ENCODE data around the gene SEC61B. TPM values are rescaled to one million over a fixed set of nuclear protein-coding genes. Genes with fewer than 3 reads are reported as not detected.
"Not testable (repeated sequence)": the region's sequence is repeated elsewhere in the genome, so short reads cannot be mapped to it uniquely, and the experiment has no call there.

The SEC61B gene
- total RNA-seq, 2 experiments from 2014 or later, result 186 to 199 TPM

DNA sequence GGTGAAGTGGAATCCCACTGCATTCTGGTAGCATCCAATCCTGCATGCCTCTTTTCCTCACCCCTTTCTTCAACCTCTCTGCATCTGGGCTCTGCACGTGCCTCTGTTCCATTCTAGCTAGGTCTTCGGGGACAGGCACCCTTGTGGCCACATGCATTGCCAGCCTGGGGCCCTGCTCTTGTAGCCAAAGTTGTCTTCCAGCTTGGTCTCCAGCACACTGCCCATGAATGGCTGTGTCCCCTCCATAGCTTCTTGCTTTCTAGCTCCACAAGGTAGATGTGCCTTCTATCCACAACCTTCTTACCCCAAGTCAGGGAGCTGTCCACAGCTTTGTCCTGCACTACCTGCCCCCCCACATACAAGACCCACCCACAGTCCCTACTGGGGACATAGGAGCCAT lies 32.9 kb upstream of the SEC61B start:
- ChIA-PET POLR2A (no interaction called here), CTCF (no interaction called here)

- ChIA-PET CTCF (no interaction called here), POLR2A (no interaction called here)
Measured at GRCh38 chr9:99189887-99190596, 32.0 kb upstream of the SEC61B start.

DNA sequence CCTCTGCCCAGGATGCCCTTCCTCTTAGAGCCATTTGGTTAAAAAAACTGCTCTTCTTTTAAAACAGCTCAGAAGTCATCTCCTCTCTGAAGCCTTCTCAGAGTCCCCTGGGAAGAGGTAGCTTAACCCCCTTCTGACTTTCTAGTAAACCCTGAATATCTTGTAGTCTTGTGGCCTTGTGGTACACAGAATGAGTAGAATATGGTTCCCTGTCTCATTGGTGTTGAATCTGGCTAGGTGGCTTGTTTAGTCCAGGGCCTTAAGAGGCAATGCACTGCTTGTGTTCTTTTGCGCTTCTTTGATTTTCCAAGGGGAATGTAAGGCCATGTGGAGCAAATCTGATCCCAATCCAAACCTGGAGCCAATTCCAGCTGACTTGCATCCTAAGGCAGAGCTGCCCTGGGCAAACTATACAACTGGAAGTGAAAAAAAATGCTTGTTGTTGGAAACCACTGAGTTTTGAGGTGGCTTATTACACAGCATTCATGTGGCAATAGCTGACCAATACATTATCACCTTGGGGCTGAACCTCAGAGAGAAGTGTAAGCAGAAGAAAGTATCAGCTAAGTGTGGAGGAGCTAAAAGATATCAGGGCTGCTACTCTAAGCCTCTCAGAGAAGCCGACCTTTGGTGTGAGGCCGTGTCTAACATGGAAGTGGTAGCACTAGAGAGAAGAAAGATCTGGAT lies 31.3 kb upstream of the SEC61B start:
- ChIA-PET CTCF (no interaction called here), POLR2A (no interaction called here)

DNA sequence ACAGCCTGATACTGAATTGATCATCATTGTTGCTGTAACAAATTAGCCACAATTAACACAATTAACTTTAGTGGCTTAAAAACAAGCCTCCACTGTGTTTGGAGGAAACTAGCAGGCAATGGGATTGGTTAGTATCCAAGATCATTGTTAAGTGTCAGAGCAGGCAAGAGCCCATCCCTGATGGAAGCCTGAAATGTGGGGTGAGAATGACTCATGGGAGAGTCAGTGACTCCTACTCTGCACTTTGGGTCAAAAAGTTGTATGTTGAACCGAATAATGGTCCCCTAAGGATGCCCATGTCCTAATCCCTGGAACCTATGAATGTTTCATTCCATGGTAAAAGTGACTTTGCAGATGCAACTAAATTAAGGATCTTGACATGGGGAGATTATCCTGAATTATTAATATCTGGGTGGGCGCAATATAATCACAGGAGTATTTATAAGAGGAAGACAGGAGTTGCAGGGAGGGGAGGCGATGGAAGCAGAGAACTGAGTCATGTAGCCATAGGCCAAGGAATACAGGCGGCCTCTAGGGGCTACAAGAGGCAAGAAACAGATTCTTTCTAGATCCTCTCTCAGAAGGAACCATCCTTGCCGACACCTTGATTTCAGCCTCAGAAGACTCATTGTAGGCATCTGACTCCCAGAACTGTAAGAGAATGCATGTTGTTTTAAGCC lies 29.2 kb upstream of the SEC61B start:
- POLR2A ChIA-PET, result no interaction called here
- CTCF ChIA-PET, result no interaction called here

DNA sequence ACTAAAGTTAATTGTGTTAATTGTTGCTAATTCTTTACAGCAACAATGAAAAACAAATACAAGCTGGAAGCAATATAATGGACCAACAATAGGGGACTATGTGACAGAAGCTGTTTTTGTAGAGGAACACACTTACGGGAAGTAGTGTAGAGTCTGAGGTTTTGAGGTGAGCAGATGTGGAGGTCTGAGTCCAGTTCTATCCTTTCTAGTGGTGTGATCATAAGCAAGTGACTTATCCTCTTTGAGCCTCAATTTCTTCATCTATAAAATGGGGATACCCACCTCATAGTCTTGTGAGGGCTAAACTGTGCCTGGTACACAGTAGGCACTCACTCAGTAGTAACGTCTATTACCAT lies 28.6 kb upstream of the SEC61B start:
- ChIA-PET POLR2A (no interaction called here), CTCF (interaction anchor here (1.1 kb wide), 1 partner anchor 9 kb away, joined by 5 read pairs; no protein-coding TSS in a partner anchor)

GRCh38 chr9:99196484-99196883 lies 25.6 kb upstream of the SEC61B start:
- POLR2A ChIA-PET, result not testable (repeated sequence)
- CTCF ChIA-PET, result interaction anchor here (3.6 kb wide), 1 partner anchor 12 kb away, joined by 15 read pairs; no protein-coding TSS in a partner anchor

DNA sequence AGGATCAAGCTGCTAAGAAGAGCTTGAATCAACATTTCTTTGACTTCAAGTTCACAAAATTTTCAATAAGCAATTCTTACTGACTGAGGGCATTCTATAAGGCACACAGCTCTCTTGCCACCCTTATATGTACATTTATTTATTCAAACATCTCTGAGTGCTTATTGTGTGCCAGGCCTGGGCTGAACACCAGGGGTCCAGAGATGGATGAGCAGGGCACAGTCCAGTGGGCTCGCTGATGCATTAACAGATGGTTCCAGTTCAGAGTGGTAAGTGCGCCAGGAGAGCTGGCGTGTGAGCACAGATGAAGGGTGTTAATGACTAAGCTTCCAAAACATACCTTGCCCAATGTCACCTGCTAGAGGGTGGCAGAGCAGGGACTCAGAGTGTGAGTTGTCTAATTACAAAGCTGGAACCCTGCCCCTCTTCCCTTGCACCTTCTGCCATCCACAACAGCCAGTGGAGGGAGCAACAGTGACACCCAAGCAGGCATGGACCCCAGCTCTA lies 24.9 kb upstream of the SEC61B start:
- POLR2A ChIA-PET, result no interaction called here

GRCh38 chr9:99197987-99198386 lies 24.1 kb upstream of the SEC61B start:
- ChIA-PET CTCF (interaction anchor here (3.6 kb wide), 1 partner anchor 13 kb away, joined by 15 read pairs; no protein-coding TSS in a partner anchor), POLR2A (no interaction called here)

More for the DNA sequence above, 24.9 kb upstream of the SEC61B start:
- CTCF ChIA-PET, result interaction anchor here (3.6 kb wide), 1 partner anchor 12 kb away, joined by 15 read pairs; no protein-coding TSS in a partner anchor

GRCh38 chr9:99199938-99200539 lies 22.0 kb upstream of the SEC61B start:
- ChIA-PET CTCF (no interaction called here), POLR2A (no interaction called here)

GRCh38 chr9:99201603-99202002 lies 20.5 kb upstream of the SEC61B start:
- POLR2A ChIA-PET, result no interaction called here
- CTCF ChIA-PET, result no interaction called here

GRCh38 chr9:99210572-99210971 lies 11.5 kb upstream of the SEC61B start:
- POLR2A ChIA-PET, result no interaction called here
- CTCF ChIA-PET, result no interaction called here

GRCh38 chr9:99211746-99212145 lies 10.3 kb upstream of the SEC61B start:
- CTCF ChIA-PET, result no interaction called here
- POLR2A ChIA-PET, result no interaction called here

GRCh38 chr9:99213197-99213596 lies 8.9 kb upstream of the SEC61B start:
- ChIA-PET POLR2A (interaction anchor here (0.6 kb wide), 1 partner anchor 480 kb away, joined by 3 read pairs; no protein-coding TSS in a partner anchor), CTCF (no interaction called here)

- ChIA-PET CTCF (interaction anchor here (0.5 to 1.2 kb wide), 2 partner anchors 9 to 11 kb away, joined by 3 to 6 read pairs; no protein-coding TSS in a partner anchor), POLR2A (no interaction called here)
Measured at GRCh38 chr9:99216073-99216472, 6.0 kb upstream of the SEC61B start.

DNA sequence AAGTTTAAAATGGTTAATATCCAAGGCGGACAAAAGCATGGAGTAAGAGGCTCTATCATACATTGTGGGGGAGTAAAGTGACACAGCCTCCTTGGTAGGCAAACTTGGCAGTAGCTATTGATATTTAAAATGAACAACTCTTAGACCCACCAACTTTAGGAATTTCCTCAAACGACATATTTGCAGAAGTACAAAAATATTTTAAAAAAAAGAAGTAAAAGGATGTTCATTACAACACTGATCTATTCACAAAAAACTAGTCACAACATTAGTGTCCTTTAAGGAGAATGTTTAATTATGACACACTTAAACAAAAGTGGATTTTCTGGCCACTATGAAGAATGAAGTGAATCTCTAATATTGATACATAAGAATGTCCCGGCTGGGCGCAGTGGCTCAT lies 2.1 kb upstream of the SEC61B start:
- POLR2A ChIA-PET, result no interaction called here
- CTCF ChIA-PET, result interaction anchor here (1.0 to 2.1 kb wide), 2 partner anchors 35 to 45 kb away, joined by 3 to 8 read pairs; no protein-coding TSS in a partner anchor

DNA sequence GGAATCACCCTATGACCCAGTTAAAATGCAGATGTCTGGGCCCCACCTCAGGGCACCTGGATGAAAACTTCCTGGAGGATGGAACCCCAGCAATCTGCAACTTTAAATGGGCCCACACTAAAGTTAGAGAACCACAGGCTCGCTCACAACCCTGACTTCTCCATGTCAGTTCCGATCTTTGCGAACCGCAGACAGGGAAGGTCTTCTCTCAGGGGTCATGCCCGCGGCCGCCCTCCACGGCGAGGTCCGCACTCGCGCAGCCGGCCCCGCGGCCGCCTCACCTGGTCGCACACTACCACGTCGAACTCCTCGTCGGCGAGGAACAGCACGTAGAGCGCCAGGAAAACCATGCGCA lies 839 bp upstream of the SEC61B start:
- CTCF ChIA-PET, result interaction anchor here (0.9 to 2.1 kb wide), 5 partner anchors 20 to 39 kb away, joined by 3 to 12 read pairs (median 4); no protein-coding TSS in a partner anchor
- POLR2A ChIA-PET, result interaction anchor here (0.9 to 1.0 kb wide), 2 partner anchors 33 to 44 kb away, joined by 3 read pairs; no protein-coding TSS in a partner anchor

- ChIA-PET CTCF (interaction anchor here (0.9 to 2.1 kb wide), 5 partner anchors 9 to 41 kb away, joined by 3 to 12 read pairs (median 4); no protein-coding TSS in a partner anchor), POLR2A (interaction anchor here (0.6 to 1.0 kb wide), 3 partner anchors 31 to 600 kb away, joined by 3 to 6 read pairs (median 4); no protein-coding TSS in a partner anchor)
Measured at GRCh38 chr9:99222416-99223270, 561 bp downstream of the SEC61B start.

DNA sequence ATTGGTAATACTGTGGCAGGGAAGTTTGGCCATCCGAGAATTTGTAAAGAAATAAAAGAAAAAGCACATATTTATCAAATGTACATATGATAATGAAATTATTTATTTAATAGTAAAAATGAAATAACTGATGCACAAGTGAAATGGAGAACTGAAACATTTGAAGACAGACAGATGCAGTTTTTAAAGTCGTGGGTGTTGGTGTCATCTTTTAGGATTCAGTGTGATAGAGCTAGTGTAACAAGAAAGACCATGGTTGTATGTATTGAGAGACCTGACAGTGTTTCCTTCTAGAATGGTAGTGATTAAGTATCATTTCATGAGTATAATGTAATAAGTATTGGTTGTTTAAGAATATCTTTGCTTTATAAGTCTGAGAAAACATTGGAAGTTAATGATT lies 2.4 kb downstream of the SEC61B start:
- ChIA-PET CTCF (interaction anchor here (1.3 kb wide), 1 partner anchor 24 kb away, joined by 3 read pairs; no protein-coding TSS in a partner anchor), POLR2A (no interaction called here)

GRCh38 chr9:99226054-99226453 lies 4.0 kb downstream of the SEC61B start:
- ChIA-PET CTCF (no interaction called here), POLR2A (no interaction called here)
